GM13977 (cell line): ENCODE results near the gene ZMYND8.

Experiments used
- DNase-seq: peaks from one replicate; pipeline ENCODE4 v3.0.0; 2012; ENCODE audit warnings: low spot score
- CTCF ChIP-seq: IDR thresholded peaks from 2 replicates; pipeline ENCODE4 v1.5.1; 2012; ENCODE audit warnings: mild to moderate bottlenecking, control low read depth; ENCODE audit not compliant: insufficient read depth; ENCODE audit errors: extremely low read depth, missing control alignments
- in situ Hi-C: fragments of 300-500 bp; cut with MboI; formaldehyde crosslinking; loops from one replicate; pipeline ENCODE4 v1.12.0; 2022; ENCODE audit warnings: low sequenced_read_pairs, low pct_unique_long_range_greater_than_20kb, mixed read lengths, inconsistent platforms; ENCODE audit not compliant: unreplicated experiment

Gene ZMYND8

GRCh38 chr20:47347661-47348435 is 8.7 kb downstream of the ZMYND8 start:
- DNase-seq = no peak

GRCh38 chr20:47346172-47346571 is 10.3 kb downstream of the ZMYND8 start:
- DNase-seq = no peak
- in situ Hi-C loops = no loop called here
- no peak for TF ChIP-seq CTCF

More at GRCh38 chr20:47347661-47348435, 8.7 kb downstream of the ZMYND8 start:
- TF ChIP-seq CTCF = no peak
- in situ Hi-C loops = no loop called here

DNA sequence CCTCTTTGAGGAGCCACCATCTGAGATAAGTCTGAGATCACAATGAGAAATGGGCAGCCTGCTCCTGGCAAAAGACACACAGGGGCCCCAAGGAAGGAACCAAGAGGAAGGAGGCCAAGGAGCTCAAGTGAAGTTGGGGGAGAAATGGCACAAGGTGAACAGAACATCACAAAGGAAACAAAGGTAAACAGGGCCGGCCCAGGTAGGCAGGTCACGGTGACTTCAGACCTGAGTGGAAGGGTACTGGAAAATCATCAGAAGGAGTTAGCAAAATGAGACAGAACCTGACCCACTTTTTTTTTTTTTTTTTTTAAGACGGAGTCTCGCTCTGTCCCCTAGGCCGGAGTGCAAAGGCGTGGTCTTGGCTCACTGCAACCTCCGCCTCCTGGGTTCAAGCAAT is 11.3 kb downstream of the ZMYND8 start:
- no peak for DNase-seq
- no peak for TF ChIP-seq CTCF
- in situ Hi-C loops = no loop called here

- in situ Hi-C loops = no loop called here
- no peak for TF ChIP-seq CTCF
- DNase-seq = no peak
These were observed 13.5 kb downstream of the ZMYND8 start for GRCh38 chr20:47343007-47343472.

DNA sequence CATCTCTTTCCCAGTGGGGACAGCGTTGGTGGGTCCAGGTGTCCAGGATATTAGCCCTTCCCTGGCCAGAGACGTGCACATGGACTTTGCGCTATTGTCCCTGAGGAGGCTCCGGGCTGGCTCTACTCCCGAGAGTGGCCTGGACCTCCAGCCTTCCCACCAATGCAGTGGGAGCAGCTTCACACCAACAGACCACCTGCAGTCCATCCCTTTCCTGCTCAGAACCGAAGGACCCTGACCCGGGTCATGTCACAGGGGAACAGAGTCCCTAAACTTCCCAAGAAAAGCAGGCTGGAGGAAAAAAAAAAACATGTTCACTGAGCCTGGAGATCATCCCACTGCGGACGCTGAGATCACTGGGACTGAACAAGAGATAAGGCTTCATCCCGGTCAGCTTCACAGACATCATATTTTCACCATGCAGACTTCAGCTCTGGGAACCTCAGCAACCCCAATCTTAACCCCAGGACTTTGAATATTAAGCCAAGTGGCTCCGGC is 18.3 kb downstream of the ZMYND8 start:
- no peak for DNase-seq
- in situ Hi-C loops = no loop called here
- TF ChIP-seq CTCF = no peak

GRCh38 chr20:47337413-47337812 is 19.1 kb downstream of the ZMYND8 start:
- DNase-seq = no peak
- in situ Hi-C loops = no loop called here
- no peak for TF ChIP-seq CTCF
